K562 (cell line): Measurements from ENCODE around the gene ZFP36. TPM values are rescaled to one million over a fixed set of nuclear protein-coding genes. Genes with fewer than 3 reads are reported as not detected.

Source experiments
- ARID4B ChIP-seq: sonication (generic); formaldehyde crosslinking; IDR thresholded peaks from 2 replicates; pipeline ENCODE4 v1.8.0; 2022; ENCODE audit warnings: mild to moderate bottlenecking, missing genetic modification reagents
- ATF4 ChIP-seq: fragments of 450-650 bp; formaldehyde crosslinking; IDR thresholded peaks from 2 replicates; pipeline ENCODE4 v1.4.0; 2022; ENCODE audit warnings: mild to moderate bottlenecking, moderate library complexity
- CCNT2 ChIP-seq: IDR thresholded peaks from 2 replicates; pipeline ENCODE4 v1.6.1; 2011; ENCODE audit warnings: borderline replicate concordance, low read depth, mild to moderate bottlenecking, moderate library complexity, mixed read lengths, low read length; ENCODE audit not compliant: insufficient read length; ENCODE audit errors: extremely low read depth
- EGR1 ChIP-seq: fragments of 450-650 bp; conservative IDR thresholded peaks from 2 replicates; pipeline ENCODE4 v1.6.1; 2017; ENCODE audit warnings: mild to moderate bottlenecking
- FUS ChIP-seq: fragments of 200-400 bp; formaldehyde crosslinking; optimal IDR thresholded peaks from 2 replicates; pipeline ENCODE3; 2017; ENCODE audit warnings: low read depth, low read length
- GTF2F1 ChIP-seq: IDR thresholded peaks from 2 replicates; pipeline ENCODE4 v1.6.1; 2011; ENCODE audit warnings: low read depth, low read length, improper control_type of control experiment
- HDAC1 ChIP-seq, 2 experiments: fragments of 450-650 bp; IDR thresholded peaks; 2 replicates each; pipeline ENCODE4 v1.6.1; 2016 to 2017; ENCODE audit warnings: inconsistent platforms in 1 of 2, mild to moderate bottlenecking in 1 of 2, moderate library complexity in 1 of 2
- MLLT1 ChIP-seq, 2 experiments: fragments of 450-650 bp; IDR thresholded peaks; 2 replicates each; pipeline ENCODE4 v1.6.1; 2016
- NR1H2 ChIP-seq: sonication (generic); formaldehyde crosslinking; IDR thresholded peaks from 2 replicates; pipeline ENCODE4 v1.4.0; 2020; ENCODE audit warnings: mild to moderate bottlenecking, missing genetic modification reagents
- POLR2B ChIP-seq: fragments of 450-650 bp; IDR thresholded peaks from 2 replicates; pipeline ENCODE4 v1.6.1; 2018; ENCODE audit warnings: low read depth; ENCODE audit not compliant: partially characterized antibody
- POLR2G ChIP-seq: fragments of 200-400 bp; formaldehyde crosslinking; IDR thresholded peaks from 2 replicates; pipeline ENCODE4 v1.6.1; 2017; ENCODE audit warnings: low read depth, mild to moderate bottlenecking, antibody characterized with exemption, low read length, moderate library complexity
- PREB ChIP-seq: sonication (generic); formaldehyde crosslinking; IDR thresholded peaks from 2 replicates; pipeline ENCODE4 v1.8.1; 2023; ENCODE audit warnings: mild to moderate bottlenecking, missing genetic modification reagents
- SAP30 ChIP-seq: fragments of 200-600 bp; sonication (generic); IDR thresholded peaks from 2 replicates; pipeline ENCODE4 v1.6.1; 2012; ENCODE audit warnings: borderline replicate concordance, low read depth, mild to moderate bottlenecking, moderate library complexity, low read length, control low read depth, inconsistent platforms; ENCODE audit not compliant: insufficient read depth, poor library complexity, severe bottlenecking
- TFAP4 ChIP-seq: sonication (generic); formaldehyde crosslinking; IDR thresholded peaks from 2 replicates; pipeline ENCODE4 v1.8.0; 2022; ENCODE audit warnings: missing genetic modification reagents, mild to moderate bottlenecking, moderate library complexity, borderline replicate concordance
- TOE1 ChIP-seq, 2 experiments: fragments of 450-650 bp in 1 of 2; sonication (generic) in 1 of 2; formaldehyde crosslinking in 1 of 2; IDR thresholded peaks; 2 replicates each; pipeline versions ENCODE4 v1.7.1 to v1.8.0; 2016 to 2022; ENCODE audit warnings: borderline replicate concordance in 2 of 2, mild to moderate bottlenecking in 2 of 2, antibody characterized with exemption in 1 of 2, inconsistent platforms in 1 of 2, low read depth in 1 of 2, missing genetic modification reagents in 1 of 2, moderate library complexity in 1 of 2
- ZBTB1 ChIP-seq: sonication (generic); formaldehyde crosslinking; IDR thresholded peaks from 2 replicates; pipeline ENCODE4 v1.8.1; 2023; ENCODE audit warnings: missing genetic modification reagents, low read depth, mild to moderate bottlenecking, borderline replicate concordance
- polyA plus RNA-seq, 8 experiments: library from polyadenylated mRNA; depleted of rRNA in 4 of 8; stranded (reverse) in 5 of 8; unstranded in 3 of 8; fragments of >200 nt; fragmentation: Nextera tagmentation in 2 of 8; fragmentation: Illumina TruSeq in 1 of 8; extraction: Ambion mirVana in 2 of 8; extraction: Trizol in 1 of 8; gene quantifications; 2 replicates each; pipeline versions ENCODE4 v1.2.1 to v1.2.3, GENCODE V29; 2011 to 2014; ENCODE audit warnings: inconsistent platforms in 1 of 8, missing spikeins in 1 of 8
- total RNA-seq, 7 experiments: library from RNA; depleted of rRNA in 6 of 7; stranded (reverse); fragments of >200 nt in 6 of 7; fragmentation: Illumina TruSeq in 2 of 7; extraction: Trizol in 2 of 7; gene quantifications; 2 replicates each; pipeline versions ENCODE4 v1.2.1 to v1.2.3, GENCODE V29; 2011 to 2021; ENCODE audit warnings: low replicate concordance in 1 of 7

The ZFP36 gene
- total and polyA plus RNA-seq, 9 of the 15 experiments (the other 6 are each of a cell fraction or from before 2014, with no cell fraction given): 1.0 to 20.1 (median 3.5) TPM

DNA sequence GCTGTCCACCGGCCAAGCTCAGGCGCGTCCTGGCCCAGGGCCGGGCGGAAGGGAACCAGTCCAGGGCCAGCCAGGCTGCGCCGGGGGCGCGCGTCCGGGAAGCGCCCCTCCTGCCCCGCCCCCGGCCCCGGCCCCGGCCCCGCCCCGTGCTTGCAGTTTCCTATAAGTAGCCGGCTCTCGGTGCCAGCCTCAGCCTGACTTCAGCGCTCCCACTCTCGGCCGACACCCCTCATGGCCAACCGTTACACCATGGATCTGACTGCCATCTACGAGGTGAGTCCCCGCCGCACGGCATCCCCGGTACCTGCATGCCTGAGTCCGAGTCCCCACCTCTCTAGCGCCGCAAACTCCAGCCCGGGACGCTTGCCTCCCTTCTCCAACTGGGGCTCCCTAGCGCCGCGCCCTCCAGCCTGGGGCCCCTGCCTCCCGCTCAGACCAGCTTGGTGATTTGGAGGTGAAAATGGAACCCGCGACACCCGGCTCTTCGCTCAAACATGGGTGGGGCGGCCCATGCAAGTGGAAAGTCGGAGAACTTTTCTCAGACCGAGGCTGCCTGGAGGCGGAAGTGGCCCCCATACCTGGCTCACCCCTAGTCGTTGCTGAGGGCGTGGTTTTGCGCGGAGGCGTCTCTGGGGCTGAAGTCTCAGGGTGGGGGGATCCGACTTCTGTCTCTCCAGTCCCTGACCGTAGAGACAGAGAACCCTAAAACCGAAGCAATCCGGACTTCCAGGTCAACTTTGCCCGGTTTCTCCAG is at the start of gene ZFP36 (continued):
- peak; percentile 62 to 80; a peak in 2 of 4 replicates for TF ChIP-seq MLLT1 (IDR thresholded peaks at IDR 0.05)
- TF ChIP-seq ZBTB1 (CRISPR knock-in tag): peak; percentile 45; the same call in 1 of the 2 replicates
- peak; percentile 66 for TF ChIP-seq EGR1
- TF ChIP-seq POLR2G: peak; percentile 97
- no peak for TF ChIP-seq ATF4 (CRISPR knock-in tag)
- no peak for TF ChIP-seq GTF2F1
- peak; percentile 73 for TF ChIP-seq SAP30
- TF ChIP-seq ARID4B (CRISPR knock-in tag): peak; percentile 82
- TF ChIP-seq NR1H2 (CRISPR knock-in tag): 0 out of 2 replicates have a peak, but pooled peaks have one; percentile 24
- TF ChIP-seq PREB (CRISPR knock-in tag): peak; percentile 55; the same call in 1 of the 2 replicates
- TF ChIP-seq TFAP4 (CRISPR knock-in tag): peak; percentile 61
- TF ChIP-seq FUS: no peak
- peak; percentile 66 for TF ChIP-seq CCNT2
- peak in 1 of 2 experiments; percentile 29; a peak in 1 of 4 replicates for TF ChIP-seq HDAC1 (IDR thresholded peaks at IDR 0.05)
- TF ChIP-seq TOE1 (IDR thresholded peaks at IDR 0.05; ENCODE audit: borderline replicate concordance): 0 out of 2 replicates have a peak, but pooled peaks have one; percentile 16
- TF ChIP-seq TOE1 (CRISPR knock-in tag; IDR thresholded peaks at IDR 0.05; ENCODE audit: borderline replicate concordance, low read depth): no peak
- TF ChIP-seq POLR2B: peak; percentile 98
